GM12865 (cell line): ENCODE results near the gene NOC2L.

ENCODE experiments used
- DNase-seq: peaks from one replicate; pipeline ENCODE4 v3.0.0; 2010; ENCODE audit warnings: low read depth
- H3K4me3 ChIP-seq: 2 replicates; pipeline ENCODE4 v1.5.1; 2011; ENCODE audit warnings: mild to moderate bottlenecking, low read depth, low read length, control low read depth
- TF ChIP-seq, protein P1 (sequence below): IDR thresholded peaks from 2 replicates; pipeline ENCODE4 v1.5.1; 2011; ENCODE audit warnings: low read length, control low read depth, low read depth, inconsistent platforms; ENCODE audit not compliant: insufficient read depth; ENCODE audit errors: missing control alignments

The NOC2L gene

DNA sequence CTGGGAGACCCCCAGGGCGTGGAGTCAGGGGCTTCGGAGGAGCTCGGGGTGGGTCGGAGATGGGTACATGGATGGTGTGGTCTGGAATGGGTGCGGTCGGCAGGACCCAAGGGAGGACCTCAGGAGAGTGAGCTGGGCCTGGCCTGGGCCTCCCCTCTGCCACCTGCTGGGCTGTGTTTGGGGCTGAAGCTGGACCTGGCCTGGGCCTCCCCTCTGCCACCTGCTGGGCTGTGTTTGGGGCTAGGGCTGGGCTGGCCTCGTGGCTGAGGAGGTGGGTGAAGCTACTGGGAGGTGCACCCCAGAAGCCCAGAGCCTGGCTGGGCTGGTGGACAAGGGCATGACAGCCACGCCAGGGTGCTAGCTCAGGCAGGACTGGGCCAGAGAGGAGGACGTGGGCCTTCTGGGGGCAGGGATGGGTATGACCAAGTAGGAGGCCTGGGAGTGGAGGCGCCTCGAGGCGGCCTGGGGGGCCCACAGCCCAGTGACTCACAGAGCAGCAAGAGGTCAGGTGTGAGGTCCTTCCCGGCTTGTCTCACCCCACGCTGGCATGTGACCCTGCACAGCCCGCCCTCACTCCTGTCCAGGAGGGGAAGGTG is 20.9 kb downstream of the NOC2L start:
- H3K4me3 ChIP-seq, result no peak overlapping the region
- TF ChIP-seq, protein P1, sequence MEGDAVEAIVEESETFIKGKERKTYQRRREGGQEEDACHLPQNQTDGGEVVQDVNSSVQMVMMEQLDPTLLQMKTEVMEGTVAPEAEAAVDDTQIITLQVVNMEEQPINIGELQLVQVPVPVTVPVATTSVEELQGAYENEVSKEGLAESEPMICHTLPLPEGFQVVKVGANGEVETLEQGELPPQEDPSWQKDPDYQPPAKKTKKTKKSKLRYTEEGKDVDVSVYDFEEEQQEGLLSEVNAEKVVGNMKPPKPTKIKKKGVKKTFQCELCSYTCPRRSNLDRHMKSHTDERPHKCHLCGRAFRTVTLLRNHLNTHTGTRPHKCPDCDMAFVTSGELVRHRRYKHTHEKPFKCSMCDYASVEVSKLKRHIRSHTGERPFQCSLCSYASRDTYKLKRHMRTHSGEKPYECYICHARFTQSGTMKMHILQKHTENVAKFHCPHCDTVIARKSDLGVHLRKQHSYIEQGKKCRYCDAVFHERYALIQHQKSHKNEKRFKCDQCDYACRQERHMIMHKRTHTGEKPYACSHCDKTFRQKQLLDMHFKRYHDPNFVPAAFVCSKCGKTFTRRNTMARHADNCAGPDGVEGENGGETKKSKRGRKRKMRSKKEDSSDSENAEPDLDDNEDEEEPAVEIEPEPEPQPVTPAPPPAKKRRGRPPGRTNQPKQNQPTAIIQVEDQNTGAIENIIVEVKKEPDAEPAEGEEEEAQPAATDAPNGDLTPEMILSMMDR, result peak; percentile 36
- DNase-seq, result no peak

DNA sequence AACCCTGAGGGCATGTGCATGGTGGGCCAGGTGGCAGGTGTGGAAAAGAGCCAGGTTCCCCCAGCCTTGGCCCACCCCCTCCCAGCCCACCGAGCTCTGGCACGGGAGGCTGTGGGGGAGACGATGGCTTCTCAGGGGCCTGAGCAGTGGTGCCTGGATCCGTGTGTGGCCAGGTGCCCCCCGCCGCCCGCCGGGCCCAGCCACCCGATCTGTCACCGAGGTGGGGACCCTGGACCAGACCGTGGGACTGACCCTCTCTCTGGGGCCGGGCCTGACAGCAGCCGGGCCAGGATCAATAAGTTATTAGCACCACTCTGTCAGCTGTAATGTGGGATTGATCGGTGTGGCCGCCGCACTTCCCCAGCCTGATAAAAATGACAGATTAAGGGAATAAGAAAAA is 21.5 kb downstream of the NOC2L start:
- TF ChIP-seq, protein P1, result no peak
- no peak overlapping the region for H3K4me3 ChIP-seq
- no peak for DNase-seq

DNA sequence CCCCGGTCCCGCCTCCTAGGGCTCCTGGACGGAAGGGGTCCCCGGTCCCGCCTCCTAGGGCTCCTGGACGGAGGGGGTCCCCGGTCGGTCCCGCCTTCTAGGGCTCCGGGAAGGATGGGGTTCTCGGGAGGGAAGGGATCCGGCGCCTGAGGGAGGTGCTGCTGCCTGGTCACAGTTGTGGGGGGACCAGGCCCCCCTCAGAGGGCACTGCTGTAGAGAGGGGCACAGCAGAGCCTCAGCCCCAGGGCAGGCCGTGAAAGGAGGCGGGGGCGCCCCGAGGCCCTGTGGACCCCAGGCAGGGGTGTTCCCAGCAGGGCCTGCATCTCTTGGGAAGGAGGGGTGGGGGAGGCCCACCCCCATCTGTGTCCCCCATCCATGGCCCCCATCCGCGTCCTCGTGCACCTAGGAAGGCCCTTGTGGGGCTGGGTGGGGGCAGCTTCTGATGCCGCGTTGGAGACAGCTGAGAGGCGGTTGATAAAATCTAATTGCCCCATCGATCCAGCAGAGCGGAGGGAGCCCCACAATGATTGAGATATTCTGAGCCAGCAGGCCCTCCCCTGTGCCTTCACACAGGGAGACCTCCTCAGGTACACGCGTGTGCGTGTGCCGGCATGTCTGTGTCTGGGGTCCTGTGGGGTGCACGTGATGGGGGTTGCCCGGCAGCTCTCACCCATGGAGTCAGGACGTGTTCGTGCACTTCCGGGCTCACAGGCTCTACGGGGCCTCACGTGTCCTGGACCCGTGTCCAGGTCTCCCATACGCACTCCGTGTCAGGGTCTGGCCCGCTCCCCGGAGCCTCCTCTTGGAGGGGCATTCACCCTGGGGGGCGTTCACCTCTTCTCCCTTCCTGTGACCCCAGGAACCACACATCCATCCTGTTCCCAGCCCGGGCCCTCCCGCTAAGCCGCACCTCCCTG is 22.4 kb downstream of the NOC2L start:
- no peak for DNase-seq
- TF ChIP-seq, protein P1, result no peak
- H3K4me3 ChIP-seq, result no peak overlapping the region

DNA sequence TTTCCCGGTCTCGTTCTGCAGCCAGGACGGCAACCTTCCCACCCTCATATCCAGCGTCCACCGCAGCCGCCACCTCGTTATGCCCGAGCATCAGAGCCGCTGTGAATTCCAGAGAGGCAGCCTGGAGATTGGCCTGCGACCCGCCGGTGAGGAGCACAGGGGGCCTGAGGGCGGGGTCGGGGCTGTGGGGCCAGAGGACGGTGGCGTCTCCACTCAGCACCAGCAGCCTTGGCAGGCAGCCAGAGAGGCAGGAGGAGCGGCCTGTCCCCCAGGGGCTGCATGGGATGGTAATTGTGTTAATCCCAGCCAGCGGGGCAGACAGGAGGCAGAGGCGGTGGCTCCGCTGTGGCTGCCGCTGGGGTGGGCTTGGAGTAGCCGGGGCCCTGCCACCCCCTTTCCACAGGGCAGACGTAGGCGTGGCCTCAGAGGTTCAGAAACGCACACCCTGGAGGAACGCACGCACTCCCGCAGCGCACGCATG is 23.3 kb downstream of the NOC2L start:
- DNase-seq, result no peak
- TF ChIP-seq, protein P1, result no peak
- no peak overlapping the region for H3K4me3 ChIP-seq

DNA sequence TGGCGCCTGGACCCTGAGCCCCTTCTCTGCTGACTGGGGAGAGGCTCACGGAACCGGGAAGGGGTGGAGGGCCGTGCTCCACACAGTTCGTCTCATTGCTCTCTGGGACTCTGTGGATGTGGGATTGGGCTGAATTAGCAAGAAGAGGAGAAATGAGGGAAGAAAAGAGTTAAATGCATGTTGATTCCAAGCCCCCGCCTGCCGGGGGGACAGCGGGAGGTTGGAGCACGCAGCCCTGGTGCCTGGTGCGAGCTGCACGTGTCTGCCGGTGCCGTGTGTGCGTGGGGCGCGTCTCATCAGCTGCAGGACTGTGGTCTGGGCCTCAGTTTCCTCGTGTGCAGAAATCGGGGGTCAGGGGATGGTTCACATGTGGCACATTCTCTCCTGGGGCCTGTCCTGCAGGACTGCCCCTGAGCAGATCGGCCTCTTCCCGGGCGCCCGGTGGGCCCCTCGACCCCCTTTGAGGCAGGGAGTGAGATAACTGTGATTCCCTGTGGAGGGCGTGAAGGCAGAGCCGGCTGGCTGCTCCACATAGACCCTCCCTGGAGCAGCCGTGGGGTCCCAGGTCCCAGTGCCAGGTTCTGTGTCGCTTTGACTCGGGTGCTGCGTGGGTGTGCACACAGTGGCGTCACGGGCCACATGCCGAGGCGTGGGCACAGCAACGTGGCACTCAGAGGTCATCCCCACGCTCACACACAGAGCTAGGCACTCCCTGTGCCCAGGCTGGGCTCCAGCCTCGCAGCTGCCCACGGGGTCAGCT is 23.9 kb downstream of the NOC2L start:
- no peak for DNase-seq
- TF ChIP-seq, protein P1, result no peak
- no peak overlapping the region for H3K4me3 ChIP-seq

DNA sequence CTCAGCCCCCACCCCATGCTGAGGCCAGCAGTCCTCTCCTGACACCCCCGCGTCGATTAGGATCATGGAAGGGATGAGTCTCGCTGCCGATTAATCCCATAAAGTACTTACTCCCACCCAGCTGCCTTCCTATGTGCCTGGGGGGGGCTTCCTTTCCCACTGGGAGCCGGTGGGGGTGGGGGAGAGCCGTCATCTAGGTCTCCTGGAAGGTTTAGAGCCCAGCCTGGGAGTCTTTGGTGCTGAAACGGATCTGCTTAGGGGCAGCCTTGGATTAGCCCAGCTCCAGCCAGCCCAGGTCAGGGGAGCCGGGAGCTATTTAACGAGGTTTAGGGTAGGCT is 25.5 kb downstream of the NOC2L start:
- DNase-seq, result no peak
- TF ChIP-seq, protein P1, result no peak
- no peak overlapping the region for H3K4me3 ChIP-seq
